HK-2 (cell line): ENCODE data around the gene OR4K15.
"Not testable (repeated sequence)": the region's sequence is repeated elsewhere in the genome, so short reads cannot be mapped to it uniquely, and the experiment has no call there.

Source experiments
- DNase-seq: peaks from one replicate; pipeline ENCODE4 v3.0.0-alpha.2; 2018; ENCODE audit not compliant: unreplicated experiment

Gene OR4K15, protein sequence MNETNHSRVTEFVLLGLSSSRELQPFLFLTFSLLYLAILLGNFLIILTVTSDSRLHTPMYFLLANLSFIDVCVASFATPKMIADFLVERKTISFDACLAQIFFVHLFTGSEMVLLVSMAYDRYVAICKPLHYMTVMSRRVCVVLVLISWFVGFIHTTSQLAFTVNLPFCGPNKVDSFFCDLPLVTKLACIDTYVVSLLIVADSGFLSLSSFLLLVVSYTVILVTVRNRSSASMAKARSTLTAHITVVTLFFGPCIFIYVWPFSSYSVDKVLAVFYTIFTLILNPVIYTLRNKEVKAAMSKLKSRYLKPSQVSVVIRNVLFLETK

GRCh38 chr14:19975291-19975690 is at the start of gene OR4K15:
OR4K15 (plus strand) TSS chr14:19975591; CDS start chr14:19975591, 0 bp downstream.
- DNase-seq, result no peak

- DNase-seq, result no peak
These were observed 44.8 kb upstream of the OR4K15 start, which contains the start of gene OR4K1 for GRCh38 chr14:19930617-19931016. OR4K1 (plus strand) TSS chr14:19930917; CDS start chr14:19935667, 4,750 bp downstream.

DNA sequence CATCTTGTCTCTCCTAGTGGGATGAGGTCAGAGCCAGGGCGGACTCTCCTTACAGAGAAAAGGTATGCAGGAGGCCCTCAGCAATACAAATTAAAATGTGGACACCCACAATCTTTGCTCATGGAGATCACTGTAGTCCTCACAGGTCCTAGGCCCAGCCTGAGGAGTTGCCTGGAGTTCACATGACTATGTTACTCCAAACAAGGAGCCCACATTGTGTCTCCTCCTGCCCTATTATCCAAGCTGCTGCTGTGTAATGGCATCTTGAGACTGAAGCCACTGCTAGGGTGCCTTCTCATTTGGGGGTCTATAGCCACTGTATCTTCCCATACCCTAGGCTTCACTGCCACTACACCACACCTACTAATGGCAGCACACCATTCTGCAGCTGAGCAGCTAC is 33.7 kb upstream of the OR4K15 start:
- no peak for DNase-seq

DNA sequence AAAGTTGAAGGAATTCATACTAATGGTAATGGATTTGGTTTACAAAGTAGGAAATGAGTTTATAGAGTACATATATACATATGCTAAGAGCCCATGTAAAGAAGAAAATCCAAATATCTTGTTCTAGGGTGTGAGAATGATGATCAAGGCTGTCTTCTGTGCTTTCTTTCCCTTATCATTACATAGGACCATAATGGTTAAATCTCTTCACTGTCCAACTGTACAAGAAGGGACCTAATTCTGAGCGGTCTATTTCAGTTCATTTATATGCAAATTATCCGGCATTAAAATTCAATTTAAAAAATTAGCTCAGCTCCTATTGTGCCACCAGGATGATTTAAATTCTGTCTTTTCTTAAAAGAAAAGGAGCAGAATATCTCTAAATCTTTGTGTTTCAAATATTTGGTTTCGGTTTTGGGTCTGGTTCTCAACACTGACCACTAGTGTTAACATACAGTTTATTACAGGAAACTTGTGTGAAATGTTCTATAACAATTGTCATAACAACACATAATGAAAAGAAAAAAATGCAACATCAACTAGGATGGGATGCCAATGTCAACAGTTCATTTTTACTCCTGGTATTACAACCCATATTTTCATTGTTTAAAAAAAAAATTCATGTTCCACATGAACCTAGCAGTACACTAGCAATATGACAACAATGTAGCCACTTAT is 27.8 kb upstream of the OR4K15 start:
- DNase-seq, result no peak

DNA sequence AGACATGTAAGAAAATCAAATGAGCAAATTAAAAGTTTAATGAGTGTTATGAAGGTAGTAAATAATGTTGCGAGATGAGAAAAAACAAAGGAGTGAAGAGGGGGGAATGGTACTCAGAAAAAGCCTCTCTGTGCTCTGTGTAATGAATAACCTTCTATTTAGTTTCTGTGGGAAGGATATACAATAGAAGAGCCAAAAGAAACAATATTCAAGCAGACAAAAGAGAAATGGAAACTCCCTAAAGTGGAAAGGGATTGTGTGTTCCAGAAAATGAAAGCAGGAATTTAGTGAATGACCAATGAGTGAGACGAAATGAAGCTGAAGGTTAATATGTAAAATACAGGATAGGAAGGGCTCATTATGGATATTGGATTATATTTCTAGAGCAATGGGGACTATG is 26.2 kb upstream of the OR4K15 start:
- no peak for DNase-seq

DNA sequence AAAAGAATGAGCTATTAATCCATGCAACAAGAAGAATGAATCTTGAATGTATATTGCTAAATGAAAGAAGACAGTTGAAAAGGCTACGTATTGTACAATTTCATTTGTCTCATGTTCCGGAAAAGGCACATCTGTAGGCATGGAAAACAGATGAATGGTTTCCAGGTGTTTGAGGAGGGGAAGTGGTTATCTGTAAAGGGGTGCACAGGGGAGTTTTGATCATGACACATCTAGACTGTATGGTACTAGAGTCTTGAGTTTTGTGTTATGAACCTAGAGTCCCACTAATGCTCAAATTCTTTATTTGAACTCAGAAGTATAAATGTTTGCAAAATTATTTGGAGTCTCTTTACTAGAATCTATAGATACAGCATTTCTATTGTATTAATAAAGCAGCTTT is 5.7 kb upstream of the OR4K15 start:
- not testable (repeated sequence) for DNase-seq

DNA sequence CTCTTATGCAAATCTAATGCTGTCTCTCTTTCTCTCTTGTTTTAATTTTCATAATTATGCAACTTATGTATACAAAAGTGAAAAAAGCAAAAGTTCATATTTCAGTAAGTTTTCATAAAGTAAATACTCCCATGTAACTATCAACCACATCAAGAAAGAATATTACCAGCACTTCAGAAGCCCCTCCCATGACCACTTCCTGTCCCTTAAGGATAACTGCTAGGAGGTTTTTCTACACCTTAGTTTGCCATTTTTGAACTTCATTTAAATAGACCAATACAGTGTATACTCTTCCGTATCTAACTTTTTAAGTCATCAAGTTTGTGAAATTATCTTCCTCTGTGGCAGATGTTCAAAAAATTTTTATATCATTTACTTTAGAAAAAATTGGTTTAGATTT is 547 bp upstream of the OR4K15 start:
- DNase-seq, result no peak

DNA sequence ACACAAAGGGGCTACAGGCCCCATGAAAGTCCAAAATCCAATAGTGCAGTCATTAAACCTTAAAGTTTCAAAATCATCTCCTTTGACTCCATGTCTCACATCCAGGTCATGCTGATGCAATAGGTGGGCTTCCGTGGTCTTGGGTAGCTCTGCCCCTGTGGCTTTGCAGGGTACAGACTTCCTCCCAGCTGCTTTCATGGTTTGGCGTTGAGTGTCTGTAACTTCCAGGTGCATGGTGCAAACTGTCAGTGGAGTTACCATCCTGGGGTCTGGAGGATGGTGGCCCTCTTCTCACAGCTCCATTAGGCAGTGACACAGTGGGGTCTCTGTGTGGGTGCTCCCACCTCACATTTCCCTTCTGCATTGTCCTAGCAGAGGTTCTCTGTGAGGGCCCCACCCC is 18.0 kb downstream of the OR4K15 start:
- no peak for DNase-seq

- DNase-seq, result no peak
These were observed 26.5 kb downstream of the OR4K15 start, which contains the start of gene OR4Q2 for GRCh38 chr14:20001863-20002262. OR4Q2 (plus strand) TSS chr14:20002163.

- DNase-seq, result no peak
These were observed 26.9 kb downstream of the OR4K15 start for GRCh38 chr14:20002319-20002718.

DNA sequence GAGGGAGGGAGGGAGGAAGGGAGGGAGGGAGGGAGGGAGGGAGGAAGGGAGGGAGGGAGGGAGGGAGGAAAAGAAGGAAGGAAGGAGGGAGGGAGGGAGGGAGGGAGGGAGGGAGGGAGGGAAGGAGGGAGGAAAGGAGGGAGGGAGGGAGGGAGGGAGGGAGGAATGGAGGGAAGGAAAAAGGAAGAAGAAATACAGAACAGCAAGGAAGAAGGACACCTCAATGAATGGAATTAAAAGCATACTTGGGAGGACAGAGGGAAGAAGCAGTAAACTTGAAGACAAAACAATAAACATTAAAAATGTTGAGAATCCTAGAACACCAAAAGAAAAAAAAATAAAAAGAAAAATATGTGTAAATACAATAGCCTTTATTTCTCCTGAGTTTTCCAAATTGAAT is 32.8 kb downstream of the OR4K15 start:
- DNase-seq, result no peak

- DNase-seq, result no peak
These were observed 44.0 kb downstream of the OR4K15 start, which contains the start of gene OR4K14 for GRCh38 chr14:20019257-20019865. OR4K14 (minus strand) TSS chr14:20019307; CDS start chr14:20015193, 4,114 bp downstream.
